Nephron (organoid): ENCODE measurements around the gene BRI3.

ENCODE experiments used
- H3K27ac Mint-ChIP-seq, 3 experiments: 2 replicates each; pipeline ENCODE4 v1.8.0; 2020; ENCODE audit warnings: mixed read lengths in 3 of 3, mild to moderate bottlenecking in 2 of 3, moderate library complexity in 1 of 3
- H3K27me3 Mint-ChIP-seq: 2 replicates; pipeline ENCODE4 v1.8.0; 2021; ENCODE audit warnings: low read depth, mild to moderate bottlenecking, moderate library complexity, mixed read lengths
- H3K36me3 Mint-ChIP-seq: 2 replicates; pipeline ENCODE4 v1.8.0; 2020; ENCODE audit warnings: low read depth, mixed read lengths
- H3K4me1 Mint-ChIP-seq: 2 replicates; pipeline ENCODE4 v1.8.0; 2020; ENCODE audit warnings: mixed read lengths
- H3K4me3 Mint-ChIP-seq, 3 experiments: 2 replicates each; pipeline ENCODE4 v1.8.0; 2020; ENCODE audit warnings: mild to moderate bottlenecking in 3 of 3, mixed read lengths in 3 of 3, moderate library complexity in 2 of 3
- H3K9me3 Mint-ChIP-seq: 2 replicates; pipeline ENCODE4 v1.8.0; 2020; ENCODE audit warnings: mixed read lengths
- CTCF ChIP-seq, 3 experiments: fragments of 200-600 bp; sonication (generic); IDR thresholded peaks; one replicate each; pipeline ENCODE4 v1.5.0; 2021; ENCODE audit warnings: antibody characterized with exemption in 3 of 3; ENCODE audit not compliant: unreplicated experiment in 3 of 3

Gene BRI3

GRCh38 chr7:98303906-98304305 lies 22.4 kb downstream of the BRI3 start:
- H3K27me3 Mint-ChIP-seq = peaks cover 4% of the 10 kb centered on the region
- H3K4me1 Mint-ChIP-seq = no peaks in the 10 kb centered on the region
- no peak for TF ChIP-seq CTCF (IDR thresholded peaks at IDR 0.05; ENCODE audit: unreplicated experiment in 3 of 3)
- no peak overlapping the region for H3K27ac Mint-ChIP-seq
- H3K9me3 Mint-ChIP-seq = no peaks in the 10 kb centered on the region
- H3K4me3 Mint-ChIP-seq = no peak overlapping the region
- H3K36me3 Mint-ChIP-seq = peaks cover 35% of the 10 kb centered on the region

- Mint-ChIP-seq H3K9me3 (no peaks in the 10 kb centered on the region), H3K27me3 (peaks cover 4% of the 10 kb centered on the region), H3K27ac (no peak overlapping the region), H3K4me3 (no peak overlapping the region), H3K4me1 (no peaks in the 10 kb centered on the region), H3K36me3 (peaks cover 37% of the 10 kb centered on the region)
- no peak for TF ChIP-seq CTCF (IDR thresholded peaks at IDR 0.05; ENCODE audit: unreplicated experiment in 3 of 3)
Observed at GRCh38 chr7:98305951-98306535, 24.6 kb downstream of the BRI3 start.

- Mint-ChIP-seq H3K4me3 (no peak overlapping the region), H3K27ac (no peak overlapping the region), H3K4me1 (no peaks in the 10 kb centered on the region), H3K9me3 (no peaks in the 10 kb centered on the region), H3K36me3 (peaks cover 45% of the 10 kb centered on the region), H3K27me3 (peaks cover 4% of the 10 kb centered on the region)
- TF ChIP-seq CTCF (IDR thresholded peaks at IDR 0.05; ENCODE audit: unreplicated experiment in 3 of 3) = no peak
Observed at GRCh38 chr7:98307971-98308466, 26.5 kb downstream of the BRI3 start.

- TF ChIP-seq CTCF (IDR thresholded peaks at IDR 0.05; ENCODE audit: unreplicated experiment in 3 of 3) = no peak
- Mint-ChIP-seq H3K27me3 (no peaks in the 10 kb centered on the region), H3K36me3 (peaks cover 43% of the 10 kb centered on the region), H3K4me3 (no peak overlapping the region), H3K9me3 (no peaks in the 10 kb centered on the region), H3K27ac (no peak overlapping the region), H3K4me1 (no peaks in the 10 kb centered on the region)
Observed at GRCh38 chr7:98309566-98309965, 28.1 kb downstream of the BRI3 start.

GRCh38 chr7:98312201-98312600 lies 30.7 kb downstream of the BRI3 start:
- H3K9me3 Mint-ChIP-seq = peaks cover 2% of the 10 kb centered on the region
- no peak overlapping the region for H3K27ac Mint-ChIP-seq
- H3K4me1 Mint-ChIP-seq = no peaks in the 10 kb centered on the region
- TF ChIP-seq CTCF (IDR thresholded peaks at IDR 0.05; ENCODE audit: unreplicated experiment in 3 of 3) = no peak
- no peaks in the 10 kb centered on the region for H3K27me3 Mint-ChIP-seq
- no peak overlapping the region for H3K4me3 Mint-ChIP-seq
- peaks cover 56% of the 10 kb centered on the region for H3K36me3 Mint-ChIP-seq

GRCh38 chr7:98314469-98314868 lies 33.0 kb downstream of the BRI3 start:
- peaks cover 49% of the 10 kb centered on the region for H3K36me3 Mint-ChIP-seq
- no peaks in the 10 kb centered on the region for H3K27me3 Mint-ChIP-seq
- H3K4me1 Mint-ChIP-seq = no peaks in the 10 kb centered on the region
- H3K27ac Mint-ChIP-seq = no peak overlapping the region
- peaks cover 2% of the 10 kb centered on the region for H3K9me3 Mint-ChIP-seq
- no peak for TF ChIP-seq CTCF (IDR thresholded peaks at IDR 0.05; ENCODE audit: unreplicated experiment in 3 of 3)
- H3K4me3 Mint-ChIP-seq = no peak overlapping the region
